Liver (tissue), 3 donors: ENCODE results near the gene RGL2.
"Not testable (repeated sequence)": the region's sequence is repeated elsewhere in the genome, so short reads cannot be mapped to it uniquely, and the experiment has no call there.

ENCODE experiments used
- FOXA1 ChIP-seq: IDR thresholded peaks from 2 replicates; pipeline ENCODE4 v1.6.1; 2016; ENCODE audit warnings: antibody characterized with exemption
- GABPA ChIP-seq, 2 donors: IDR thresholded peaks in 1 of 2; conservative IDR thresholded peaks in 1 of 2; 2 replicates each; pipeline ENCODE4 v1.6.1; 2016; ENCODE audit warnings: antibody characterized with exemption in 2 of 2, mild to moderate bottlenecking in 1 of 2, moderate library complexity in 1 of 2
- MAX ChIP-seq: IDR thresholded peaks from 2 replicates; pipeline ENCODE4 v1.6.1; 2016; ENCODE audit warnings: antibody characterized with exemption
- RAD21 ChIP-seq, 2 donors: IDR thresholded peaks; 2 replicates each; pipeline ENCODE4 v1.6.1; 2016; ENCODE audit warnings: antibody characterized with exemption in 2 of 2, mild to moderate bottlenecking in 2 of 2
- RXRA ChIP-seq, 2 donors: IDR thresholded peaks; 2 replicates each; pipeline ENCODE4 v1.6.1; 2017 to 2018; ENCODE audit warnings: antibody characterized with exemption in 2 of 2, mild to moderate bottlenecking in 1 of 2
- SP1 ChIP-seq: IDR thresholded peaks from 2 replicates; pipeline ENCODE4 v1.6.1; 2018; ENCODE audit warnings: antibody characterized with exemption, mild to moderate bottlenecking
- TAF1 ChIP-seq: conservative IDR thresholded peaks from 2 replicates; pipeline ENCODE4 v1.6.1; 2016; ENCODE audit warnings: antibody characterized with exemption, mild to moderate bottlenecking
- YY1 ChIP-seq: IDR thresholded peaks from 2 replicates; pipeline ENCODE4 v1.6.1; 2016; ENCODE audit warnings: antibody characterized with exemption, mild to moderate bottlenecking
- TF ChIP-seq, protein P1 (sequence below): fragments of 150-350 bp; IDR thresholded peaks from 2 replicates; pipeline ENCODE4 v1.5.1; 2017; ENCODE audit warnings: improper control_type of control experiment, low read depth, low read length; ENCODE audit not compliant: missing input control
- TF ChIP-seq, protein P2 (sequence below): IDR thresholded peaks from 2 replicates; pipeline ENCODE4 v1.6.1; 2016; ENCODE audit warnings: antibody characterized with exemption
- TF ChIP-seq, protein P3 (sequence below): IDR thresholded peaks from 2 replicates; pipeline ENCODE4 v1.6.1; 2016; ENCODE audit warnings: antibody characterized with exemption, mild to moderate bottlenecking
- donor health status: healthy.
- donor health status: healthy.

DNA sequence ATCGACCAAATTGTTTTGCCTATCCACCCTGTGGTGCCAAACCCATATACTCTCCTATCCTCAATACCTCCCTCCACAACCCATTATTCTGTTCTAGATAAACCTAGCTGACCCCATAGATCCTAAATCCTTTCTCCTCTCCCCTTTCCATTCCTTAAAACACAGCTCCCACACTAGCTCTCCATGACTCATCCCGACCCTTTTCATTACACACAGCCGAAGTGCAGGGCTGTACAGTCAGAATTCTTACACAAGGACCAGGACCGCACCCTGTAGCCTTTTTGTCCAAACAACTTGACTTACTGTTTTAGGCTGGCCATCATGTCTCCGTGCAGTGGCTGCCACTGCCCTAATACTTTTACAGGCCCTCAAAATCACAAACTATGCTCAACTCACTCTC is 48.2 kb upstream of the RGL2 start:
- TF ChIP-seq, protein P1, sequence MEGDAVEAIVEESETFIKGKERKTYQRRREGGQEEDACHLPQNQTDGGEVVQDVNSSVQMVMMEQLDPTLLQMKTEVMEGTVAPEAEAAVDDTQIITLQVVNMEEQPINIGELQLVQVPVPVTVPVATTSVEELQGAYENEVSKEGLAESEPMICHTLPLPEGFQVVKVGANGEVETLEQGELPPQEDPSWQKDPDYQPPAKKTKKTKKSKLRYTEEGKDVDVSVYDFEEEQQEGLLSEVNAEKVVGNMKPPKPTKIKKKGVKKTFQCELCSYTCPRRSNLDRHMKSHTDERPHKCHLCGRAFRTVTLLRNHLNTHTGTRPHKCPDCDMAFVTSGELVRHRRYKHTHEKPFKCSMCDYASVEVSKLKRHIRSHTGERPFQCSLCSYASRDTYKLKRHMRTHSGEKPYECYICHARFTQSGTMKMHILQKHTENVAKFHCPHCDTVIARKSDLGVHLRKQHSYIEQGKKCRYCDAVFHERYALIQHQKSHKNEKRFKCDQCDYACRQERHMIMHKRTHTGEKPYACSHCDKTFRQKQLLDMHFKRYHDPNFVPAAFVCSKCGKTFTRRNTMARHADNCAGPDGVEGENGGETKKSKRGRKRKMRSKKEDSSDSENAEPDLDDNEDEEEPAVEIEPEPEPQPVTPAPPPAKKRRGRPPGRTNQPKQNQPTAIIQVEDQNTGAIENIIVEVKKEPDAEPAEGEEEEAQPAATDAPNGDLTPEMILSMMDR = not testable (repeated sequence)
- not testable (repeated sequence) for TF ChIP-seq SP1; YY1; MAX; RXRA (IDR thresholded peaks at IDR 0.05); RAD21 (IDR thresholded peaks at IDR 0.05); GABPA (IDR thresholded peaks at IDR 0.05 in 1 of 2, conservative IDR thresholded peaks at IDR 0.05 in 1 of 2); FOXA1; TAF1
- TF ChIP-seq, protein P2, sequence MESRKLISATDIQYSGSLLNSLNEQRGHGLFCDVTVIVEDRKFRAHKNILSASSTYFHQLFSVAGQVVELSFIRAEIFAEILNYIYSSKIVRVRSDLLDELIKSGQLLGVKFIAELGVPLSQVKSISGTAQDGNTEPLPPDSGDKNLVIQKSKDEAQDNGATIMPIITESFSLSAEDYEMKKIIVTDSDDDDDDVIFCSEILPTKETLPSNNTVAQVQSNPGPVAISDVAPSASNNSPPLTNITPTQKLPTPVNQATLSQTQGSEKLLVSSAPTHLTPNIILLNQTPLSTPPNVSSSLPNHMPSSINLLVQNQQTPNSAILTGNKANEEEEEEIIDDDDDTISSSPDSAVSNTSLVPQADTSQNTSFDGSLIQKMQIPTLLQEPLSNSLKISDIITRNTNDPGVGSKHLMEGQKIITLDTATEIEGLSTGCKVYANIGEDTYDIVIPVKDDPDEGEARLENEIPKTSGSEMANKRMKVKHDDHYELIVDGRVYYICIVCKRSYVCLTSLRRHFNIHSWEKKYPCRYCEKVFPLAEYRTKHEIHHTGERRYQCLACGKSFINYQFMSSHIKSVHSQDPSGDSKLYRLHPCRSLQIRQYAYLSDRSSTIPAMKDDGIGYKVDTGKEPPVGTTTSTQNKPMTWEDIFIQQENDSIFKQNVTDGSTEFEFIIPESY = not testable (repeated sequence)
- TF ChIP-seq, protein P3, sequence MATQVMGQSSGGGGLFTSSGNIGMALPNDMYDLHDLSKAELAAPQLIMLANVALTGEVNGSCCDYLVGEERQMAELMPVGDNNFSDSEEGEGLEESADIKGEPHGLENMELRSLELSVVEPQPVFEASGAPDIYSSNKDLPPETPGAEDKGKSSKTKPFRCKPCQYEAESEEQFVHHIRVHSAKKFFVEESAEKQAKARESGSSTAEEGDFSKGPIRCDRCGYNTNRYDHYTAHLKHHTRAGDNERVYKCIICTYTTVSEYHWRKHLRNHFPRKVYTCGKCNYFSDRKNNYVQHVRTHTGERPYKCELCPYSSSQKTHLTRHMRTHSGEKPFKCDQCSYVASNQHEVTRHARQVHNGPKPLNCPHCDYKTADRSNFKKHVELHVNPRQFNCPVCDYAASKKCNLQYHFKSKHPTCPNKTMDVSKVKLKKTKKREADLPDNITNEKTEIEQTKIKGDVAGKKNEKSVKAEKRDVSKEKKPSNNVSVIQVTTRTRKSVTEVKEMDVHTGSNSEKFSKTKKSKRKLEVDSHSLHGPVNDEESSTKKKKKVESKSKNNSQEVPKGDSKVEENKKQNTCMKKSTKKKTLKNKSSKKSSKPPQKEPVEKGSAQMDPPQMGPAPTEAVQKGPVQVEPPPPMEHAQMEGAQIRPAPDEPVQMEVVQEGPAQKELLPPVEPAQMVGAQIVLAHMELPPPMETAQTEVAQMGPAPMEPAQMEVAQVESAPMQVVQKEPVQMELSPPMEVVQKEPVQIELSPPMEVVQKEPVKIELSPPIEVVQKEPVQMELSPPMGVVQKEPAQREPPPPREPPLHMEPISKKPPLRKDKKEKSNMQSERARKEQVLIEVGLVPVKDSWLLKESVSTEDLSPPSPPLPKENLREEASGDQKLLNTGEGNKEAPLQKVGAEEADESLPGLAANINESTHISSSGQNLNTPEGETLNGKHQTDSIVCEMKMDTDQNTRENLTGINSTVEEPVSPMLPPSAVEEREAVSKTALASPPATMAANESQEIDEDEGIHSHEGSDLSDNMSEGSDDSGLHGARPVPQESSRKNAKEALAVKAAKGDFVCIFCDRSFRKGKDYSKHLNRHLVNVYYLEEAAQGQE = not testable (repeated sequence)
